Ecto neural progenitor cell (in vitro differentiated cells): ENCODE results near the gene RSPH9.
"Not testable (repeated sequence)": the region's sequence is repeated elsewhere in the genome, so short reads cannot be mapped to it uniquely, and the experiment has no call there.

ENCODE experiments used
- DNase-seq: peaks from one replicate; pipeline ENCODE4 v3.0.0-alpha.2; 2018; ENCODE audit warnings: low spot score

Gene RSPH9

GRCh38 chr6:43687079-43687436, 42.2 kb downstream of the RSPH9 start:
- no peak for DNase-seq

GRCh38 chr6:43687437-43688347, 42.9 kb downstream of the RSPH9 start, which contains the start of gene MRPS18A:
TSS of gene MRPS18A (minus strand) at chr6:43687791. CDS start at chr6:43687779, 12 bp downstream.
- peak; percentile 83 for DNase-seq

GRCh38 chr6:43689421-43689820, 44.6 kb downstream of the RSPH9 start:
- DNase-seq, result no peak

GRCh38 chr6:43695215-43695966, 50.6 kb downstream of the RSPH9 start:
- DNase-seq, result no peak

GRCh38 chr6:43695967-43696291, 51.1 kb downstream of the RSPH9 start:
- no peak for DNase-seq

- DNase-seq, result no peak
Observed at GRCh38 chr6:43697421-43697820, 52.6 kb downstream of the RSPH9 start.

- no peak for DNase-seq
Observed at GRCh38 chr6:43698584-43699349, 53.9 kb downstream of the RSPH9 start.

GRCh38 chr6:43699564-43700186, 54.8 kb downstream of the RSPH9 start:
- no peak for DNase-seq

GRCh38 chr6:43700939-43701560, 56.2 kb downstream of the RSPH9 start:
- not testable (repeated sequence) for DNase-seq

- no peak for DNase-seq
Observed at GRCh38 chr6:43702171-43702533, 57.3 kb downstream of the RSPH9 start.

GRCh38 chr6:43702534-43703440, 58.0 kb downstream of the RSPH9 start:
- peak; percentile 94 for DNase-seq

- no peak for DNase-seq
Observed at GRCh38 chr6:43703512-43704429, 58.9 kb downstream of the RSPH9 start.

- no peak for DNase-seq
Observed at GRCh38 chr6:43705996-43706395, 61.2 kb downstream of the RSPH9 start.

- DNase-seq, result no peak
Observed at GRCh38 chr6:43706788-43707187, 62.0 kb downstream of the RSPH9 start.

- DNase-seq, result no peak
Observed at GRCh38 chr6:43707269-43707668, 62.4 kb downstream of the RSPH9 start.

GRCh38 chr6:43707767-43708166, 62.9 kb downstream of the RSPH9 start:
- DNase-seq, result no peak

GRCh38 chr6:43708860-43709653, 64.2 kb downstream of the RSPH9 start:
- no peak for DNase-seq

GRCh38 chr6:43709654-43710303, 64.9 kb downstream of the RSPH9 start:
- DNase-seq, result no peak
